Progenitor cell of endocrine pancreas (in vitro differentiated cells): ENCODE results near the gene RBM25. TPM values are rescaled to one million over a fixed set of nuclear protein-coding genes. Genes with fewer than 3 reads are reported as not detected.

Source experiments
- total RNA-seq: library from RNA; stranded (reverse); gene quantifications from 2 replicates; pipeline ENCODE4 v1.2.1, GENCODE V29; 2021

The RBM25 gene
- total RNA-seq, 1 donor from 2014 or later, result 133 TPM

Other genes starting within 250 kb of the RBM25 start
- gene DPF3, start 164.4 kb upstream of the RBM25 start, total RNA-seq, result 2.2 and 3.0 TPM in 2 replicates
- 17.8 and 18.6 TPM in 2 replicates for gene DCAF4, start 132.1 kb upstream of the RBM25 start, total RNA-seq
- 30.7 and 30.9 TPM in 2 replicates for gene ZFYVE1, start 31.4 kb upstream of the RBM25 start, total RNA-seq
- 61.7 and 62.8 TPM in 2 replicates for gene PSEN1, start 78.0 kb downstream of the RBM25 start, total RNA-seq
- 2.0 and 2.7 TPM in 2 replicates for gene PAPLN, start 179.0 kb downstream of the RBM25 start, total RNA-seq